Osteocyte (in vitro differentiated cells): ENCODE data around the gene GOLGA3. TPM values are rescaled to one million over a fixed set of nuclear protein-coding genes. Genes with fewer than 3 reads are reported as not detected.
"Not testable (repeated sequence)": the region's sequence is repeated elsewhere in the genome, so short reads cannot be mapped to it uniquely, and the experiment has no call there.

Source experiments
- DNase-seq: peaks from one replicate; pipeline ENCODE4 v3.0.0; 2021; ENCODE audit warnings: mixed read lengths; ENCODE audit not compliant: unreplicated experiment; ENCODE audit errors: extremely low spot score
- H3K27ac Mint-ChIP-seq: one replicate; pipeline ENCODE4 v1.8.0; 2021; ENCODE audit warnings: mild to moderate bottlenecking, mixed read lengths; ENCODE audit not compliant: unreplicated experiment
- H3K27me3 Mint-ChIP-seq: one replicate; pipeline ENCODE4 v1.8.0; 2021; ENCODE audit warnings: mixed read lengths; ENCODE audit not compliant: unreplicated experiment
- H3K36me3 Mint-ChIP-seq: one replicate; pipeline ENCODE4 v1.8.0; 2021; ENCODE audit warnings: mixed read lengths; ENCODE audit not compliant: unreplicated experiment
- H3K4me1 Mint-ChIP-seq: one replicate; pipeline ENCODE4 v1.8.0; 2021; ENCODE audit warnings: mixed read lengths; ENCODE audit not compliant: unreplicated experiment
- H3K4me3 Mint-ChIP-seq: one replicate; pipeline ENCODE4 v1.8.0; 2021; ENCODE audit warnings: mild to moderate bottlenecking, moderate library complexity, mixed read lengths; ENCODE audit not compliant: unreplicated experiment
- H3K9me3 Mint-ChIP-seq: one replicate; pipeline ENCODE4 v1.8.0; 2021; ENCODE audit warnings: mixed read lengths; ENCODE audit not compliant: unreplicated experiment
- CTCF ChIP-seq: fragments of 200-600 bp; sonication (generic); IDR thresholded peaks from 2 replicates; pipeline ENCODE4 v1.5.0; 2021; ENCODE audit warnings: antibody characterized with exemption, mild to moderate bottlenecking, moderate library complexity
- long read RNA-seq: library from polyadenylated mRNA; unstranded; transcript quantifications from one replicate; pipeline ENCODE4 v2.0.0, GENCODE V29; 2021
- total RNA-seq: library from RNA; stranded (reverse); gene quantifications from 2 replicates; pipeline ENCODE4 v1.2.1, GENCODE V29; 2021

The GOLGA3 gene
- total RNA-seq, result 104 and 114 TPM in 2 replicates
- long read RNA-seq, partial matches to known transcripts, result 36 of 86 reads
- long read RNA-seq, other reads (novel, unspliced or antisense), result 50 of 86 reads

- Mint-ChIP-seq H3K36me3 (peaks cover 43% of the 10 kb centered on the region), H3K4me1 (peaks cover 31% of the 10 kb centered on the region)
Measured at GRCh38 chr12:132828706-132829534, at the start of gene GOLGA3. GOLGA3 (minus strand) TSS chr12:132828869; CDS start chr12:132822128, 6,741 bp downstream.

GRCh38 chr12:132874620-132875019, 46.0 kb upstream of the GOLGA3 start:
- H3K36me3 Mint-ChIP-seq, result peaks cover 43% of the 10 kb centered on the region
- H3K27ac Mint-ChIP-seq, result not testable (repeated sequence)

More at GRCh38 chr12:132828706-132829534, at the start of gene GOLGA3:
- H3K27me3 Mint-ChIP-seq, result no peaks in the 10 kb centered on the region
- peak within 1 kb of the TSS; percentile 97 for H3K4me3 Mint-ChIP-seq
- H3K27ac Mint-ChIP-seq, result peak within 1 kb of the TSS; percentile 100
- no peaks in the 10 kb centered on the region for H3K9me3 Mint-ChIP-seq
- peak; percentile 97 for DNase-seq
- TF ChIP-seq CTCF, result no peak

GRCh38 chr12:132874175-132874574, 45.5 kb upstream of the GOLGA3 start:
- no peak overlapping the region for H3K27ac Mint-ChIP-seq
- H3K9me3 Mint-ChIP-seq, result no peaks in the 10 kb centered on the region
- H3K36me3 Mint-ChIP-seq, result peaks cover 45% of the 10 kb centered on the region
- no peak for TF ChIP-seq CTCF
- no peak for DNase-seq
- no peaks in the 10 kb centered on the region for H3K4me1 Mint-ChIP-seq
- no peaks in the 10 kb centered on the region for H3K27me3 Mint-ChIP-seq
- no peak overlapping the region for H3K4me3 Mint-ChIP-seq

More at GRCh38 chr12:132874620-132875019, 46.0 kb upstream of the GOLGA3 start:
- H3K4me1 Mint-ChIP-seq, DNase-seq, H3K4me3 Mint-ChIP-seq, H3K9me3 Mint-ChIP-seq, H3K27me3 Mint-ChIP-seq: not testable (repeated sequence)

GRCh38 chr12:132873724-132874123, 45.1 kb upstream of the GOLGA3 start:
- Mint-ChIP-seq H3K9me3 (no peaks in the 10 kb centered on the region), H3K27me3 (no peaks in the 10 kb centered on the region), H3K4me3 (no peak overlapping the region), H3K4me1 (no peaks in the 10 kb centered on the region), H3K27ac (no peak overlapping the region), H3K36me3 (peaks cover 45% of the 10 kb centered on the region)
- no peak for TF ChIP-seq CTCF
- no peak for DNase-seq

- Mint-ChIP-seq H3K4me3 (no peak overlapping the region), H3K9me3 (no peaks in the 10 kb centered on the region), H3K36me3 (peaks cover 48% of the 10 kb centered on the region), H3K27ac (no peak overlapping the region), H3K27me3 (no peaks in the 10 kb centered on the region), H3K4me1 (no peaks in the 10 kb centered on the region)
- no peak for TF ChIP-seq CTCF
- no peak for DNase-seq
Measured at GRCh38 chr12:132872975-132873421, 44.3 kb upstream of the GOLGA3 start.
